HCT116 (cell line): Measurements from ENCODE around the gene TMEM132D. TPM values are rescaled to one million over a fixed set of nuclear protein-coding genes. Genes with fewer than 3 reads are reported as not detected.

Experiments
- ATAC-seq: fragments of 200-7000 bp; cut with Tn5 transposase; 2 replicates; pipeline ENCODE4 v1.9.1; 2020; ENCODE audit warnings: mild to moderate bottlenecking, moderate library complexity
- BruUV-seq: library from RNA; stranded (reverse); fragments of 400-500 nt; replicated peaks from 2 replicates; lab custom pipeline; 2021; lab: Mats Ljungman, UMichigan
- CTCF ChIA-PET: fragments of 300-600 bp; sonication (Branson Sonifier 250); formaldehyde crosslinking; loops from one replicate; lab custom pipeline; 2021; ENCODE audit warnings: antibody characterized with exemption; lab: Charles Lee
- POLR2A ChIA-PET: fragments of 300-600, 350-600 bp; sonication (Branson Sonifier 250); formaldehyde crosslinking; loops from one replicate; lab custom pipeline; 2021; ENCODE audit warnings: antibody characterized with exemption; lab: Charles Lee
- RAD21 ChIA-PET, 2 experiments: fragments of 300-600 bp; sonication (Branson Sonifier 250); formaldehyde crosslinking; loops; one replicate each; lab custom pipeline; 2023; ENCODE audit warnings: low total read pairs in 2 of 2; ENCODE audit not compliant: uncharacterized antibody in 2 of 2, unreplicated experiment in 2 of 2, low non-redundant PET in 1 of 2; lab: Charles Lee
- DNase-seq: peaks from one replicate; pipeline ENCODE4 v3.0.0-alpha.2; 2010; ENCODE audit warnings: low read depth, low spot score
- H2AFZ ChIP-seq: fragments of 200-600 bp; shearing (Covaris generic), sonication (generic); 2 replicates; pipeline ENCODE4 v1.6.1; 2017; ENCODE audit warnings: low read depth, mixed run types, mixed read lengths, antibody characterized with exemption, low read length; ENCODE audit not compliant: poor library complexity, severe bottlenecking
- H3K27ac ChIP-seq: 2 replicates; pipeline ENCODE4 v1.5.1; 2012; ENCODE audit warnings: low read depth, low read length
- H3K27me3 ChIP-seq: fragments of 200-600 bp; sonication (generic); 2 replicates; pipeline ENCODE4 v1.6.1; 2016; ENCODE audit warnings: mixed run types, low read length, mixed read lengths; ENCODE audit not compliant: insufficient read depth
- H3K36me3 ChIP-seq, 2 experiments: fragments of 200-500 bp in 1 of 2; fragments of 200-600 bp in 1 of 2; sonication (Bioruptor generic) in 1 of 2; sonication (generic) in 1 of 2; 2 replicates each; pipeline versions ENCODE4 v1.5.1 to v1.6.1; 2014 to 2016; ENCODE audit warnings: low read length in 2 of 2, inconsistent platforms in 1 of 2, mixed read lengths in 1 of 2, mixed run types in 1 of 2; ENCODE audit not compliant: insufficient read depth in 2 of 2, control insufficient read depth in 1 of 2
- H3K4me1 ChIP-seq, 2 experiments: fragments of 200-600 bp in 1 of 2; sonication (generic) in 1 of 2; 2 replicates each; pipeline versions ENCODE4 v1.5.1 to v1.6.1; 2012 to 2017; ENCODE audit warnings: low read length in 2 of 2, inconsistent platforms in 1 of 2, mild to moderate bottlenecking in 1 of 2, mixed read lengths in 1 of 2, mixed run types in 1 of 2, moderate library complexity in 1 of 2; ENCODE audit not compliant: insufficient read depth in 2 of 2, control insufficient read depth in 1 of 2
- H3K4me2 ChIP-seq: fragments of 200-600 bp; sonication (generic); 2 replicates; pipeline ENCODE4 v1.6.1; 2017; ENCODE audit warnings: mixed run types, low read length, mixed read lengths
- H3K4me3 ChIP-seq, 2 experiments: fragments of 200-600 bp in 1 of 2; sonication (generic) in 1 of 2; replicated peaks in 1 of 2; 2 replicates each; pipeline ENCODE4 v1.5.1; 2011 to 2016; ENCODE audit warnings: low read length in 2 of 2, control low read depth in 1 of 2, low read depth in 1 of 2, mild to moderate bottlenecking in 1 of 2, mixed read lengths in 1 of 2, mixed run types in 1 of 2
- H3K79me2 ChIP-seq: fragments of 200-600 bp; sonication (generic); 2 replicates; pipeline ENCODE4 v1.6.1; 2017; ENCODE audit warnings: mild to moderate bottlenecking, mixed run types, low read length, moderate library complexity, mixed read lengths; ENCODE audit not compliant: insufficient read depth
- H3K9ac ChIP-seq: fragments of 200-600 bp; sonication (generic); 2 replicates; pipeline ENCODE4 v1.6.1; 2016; ENCODE audit warnings: low read length, mixed read lengths
- H3K9me2 ChIP-seq: fragments of 200-600 bp; sonication (generic), shearing (Covaris generic); 2 replicates; pipeline ENCODE4 v1.6.1; 2017; ENCODE audit warnings: mixed run types, mild to moderate bottlenecking, moderate library complexity; ENCODE audit not compliant: insufficient read depth
- H3K9me3 ChIP-seq, 2 experiments: fragments of 200-500 bp in 1 of 2; fragments of 200-600 bp in 1 of 2; sonication (Bioruptor generic) in 1 of 2; sonication (generic) in 1 of 2; 2 replicates each; pipeline ENCODE4 v1.6.1; 2014 to 2017; ENCODE audit warnings: low read length in 2 of 2, mixed read lengths in 2 of 2, inconsistent platforms in 1 of 2, low read depth in 1 of 2, mild to moderate bottlenecking in 1 of 2, mixed run types in 1 of 2, moderate library complexity in 1 of 2; ENCODE audit not compliant: control insufficient read depth in 1 of 2, insufficient read depth in 1 of 2
- H4K20me1 ChIP-seq: fragments of 200-600 bp; sonication (generic), shearing (Covaris generic); 2 replicates; pipeline ENCODE4 v1.6.1; 2017; ENCODE audit warnings: mixed run types, mild to moderate bottlenecking, moderate library complexity; ENCODE audit not compliant: insufficient read depth
- ATF3 ChIP-seq: IDR thresholded peaks from 2 replicates; pipeline ENCODE4 v1.6.1; 2012
- CEBPB ChIP-seq: IDR thresholded peaks from 2 replicates; pipeline ENCODE4 v1.6.1; 2012; ENCODE audit warnings: low read depth
- CTCF ChIP-seq, 3 experiments: fragments of 200-600 bp in 1 of 3; sonication (generic) in 1 of 3; IDR thresholded peaks in 2 of 3; conservative IDR thresholded peaks in 1 of 3; 2 replicates each; pipeline ENCODE4 v1.5.1; 2012 to 2017; ENCODE audit warnings: low read depth in 2 of 3, low read length in 2 of 3, antibody characterized with exemption in 1 of 3, borderline replicate concordance in 1 of 3, control low read depth in 1 of 3, mild to moderate bottlenecking in 1 of 3, mixed read lengths in 1 of 3, mixed run types in 1 of 3, moderate library complexity in 1 of 3; ENCODE audit not compliant: insufficient read depth in 1 of 3
- EZH2 ChIP-seq: fragments of 200-600 bp; sonication (generic); IDR thresholded peaks from 2 replicates; pipeline ENCODE4 v1.6.1; 2017; ENCODE audit warnings: antibody characterized with exemption, mixed run types
- POLR2A ChIP-seq: IDR thresholded peaks from 2 replicates; pipeline ENCODE4 v1.7.0; 2011; ENCODE audit warnings: borderline replicate concordance; ENCODE audit not compliant: insufficient read depth, insufficient read length; ENCODE audit errors: extremely low read depth
- SRF ChIP-seq: IDR thresholded peaks from 2 replicates; pipeline ENCODE4 v1.6.1; 2012; ENCODE audit warnings: low read depth
- ZFX ChIP-seq: fragments of 450-650 bp; IDR thresholded peaks from 2 replicates; pipeline ENCODE4 v1.6.1; 2017
- intact Hi-C: fragments of 100-400 bp; cut with micrococcal nuclease; formaldehyde crosslinking; loops from 2 replicates; pipeline ENCODE4 v1.10.0; 2022
- total RNA-seq: library from RNA; stranded (reverse); gene quantifications from one replicate; pipeline ENCODE4 v1.2.1, GENCODE V29; 2021; ENCODE audit not compliant: unreplicated experiment

The TMEM132D gene
- total RNA-seq, 1 experiment from 2014 or later = not detected

GRCh38 chr12:129827866-129828384, 75.9 kb downstream of the TMEM132D start:
- no peak for TF ChIP-seq ZFX
- no peak for TF ChIP-seq POLR2A
- TF ChIP-seq CEBPB = no peak
- no peak for TF ChIP-seq ATF3
- no peak for TF ChIP-seq EZH2
- no peak for TF ChIP-seq CTCF (IDR thresholded peaks at IDR 0.05 in 2 of 3, conservative IDR thresholded peaks at IDR 0.05 in 1 of 3; ENCODE audit: borderline replicate concordance in 1 of 3, insufficient read depth in 1 of 3, low read depth in 2 of 3, low read length in 2 of 3)
- no peak for TF ChIP-seq SRF
- H3K4me2 ChIP-seq = no peak overlapping the region
- H3K36me3 ChIP-seq = no peaks in the 10 kb centered on the region; a peak in 1 of 4 replicates
- H3K79me2 ChIP-seq = no peaks in the 10 kb centered on the region
- H4K20me1 ChIP-seq = no peaks in the 10 kb centered on the region
- no peak overlapping the region for H3K4me3 ChIP-seq
- no TSS peak for BruUV-seq
- no peak overlapping the region for H3K9ac ChIP-seq
- DNase-seq (no peak), ATAC-seq (no peak)
- ChIA-PET POLR2A (no interaction called here), RAD21 (no interaction called here), CTCF (no interaction called here)
- no peaks in the 10 kb centered on the region for H3K4me1 ChIP-seq
- no peaks in the 10 kb centered on the region for H3K27me3 ChIP-seq
- no peak overlapping the region for H3K27ac ChIP-seq
- intact Hi-C loops = no loop called here
- H3K9me3 ChIP-seq = peaks cover 5 to 21% of the 10 kb centered on the region in 2 experiments; a peak in 2 of 4 replicates
- no peak overlapping the region for H2AFZ ChIP-seq
- H3K9me2 ChIP-seq = no peaks in the 10 kb centered on the region
